GM23248 (cell line): ENCODE results near the gene SSUH2.

ENCODE experiments used
- EZH2 ChIP-seq: fragments of 200-600 bp; sonication (generic); IDR thresholded peaks from 2 replicates; pipeline ENCODE4 v1.6.1; 2018; ENCODE audit warnings: antibody characterized with exemption, mild to moderate bottlenecking; ENCODE audit not compliant: insufficient read depth, poor library complexity, severe bottlenecking
- EZH2phosphoT487 ChIP-seq: fragments of 200-600 bp; sonication (generic); IDR thresholded peaks from 2 replicates; pipeline ENCODE4 v1.6.1; 2018; ENCODE audit warnings: antibody characterized with exemption, moderate library complexity, mild to moderate bottlenecking, low read depth; ENCODE audit not compliant: insufficient read depth

GRCh38 chr3:8673083-8673737 is 28.6 kb upstream of the SSUH2 start:
- TF ChIP-seq EZH2 (no peak), EZH2phosphoT487 (no peak)
